Measurements from ENCODE around the gene SLC37A2. TPM values are rescaled to one million over a fixed set of nuclear protein-coding genes. Genes with fewer than 3 reads are reported as not detected.

SLC37A2 gene
- total and polyA plus RNA-seq, 5 experiments from 2014 or later = 0.04 to 2.4 (median 0.69) TPM; not detected in 1

DNA sequence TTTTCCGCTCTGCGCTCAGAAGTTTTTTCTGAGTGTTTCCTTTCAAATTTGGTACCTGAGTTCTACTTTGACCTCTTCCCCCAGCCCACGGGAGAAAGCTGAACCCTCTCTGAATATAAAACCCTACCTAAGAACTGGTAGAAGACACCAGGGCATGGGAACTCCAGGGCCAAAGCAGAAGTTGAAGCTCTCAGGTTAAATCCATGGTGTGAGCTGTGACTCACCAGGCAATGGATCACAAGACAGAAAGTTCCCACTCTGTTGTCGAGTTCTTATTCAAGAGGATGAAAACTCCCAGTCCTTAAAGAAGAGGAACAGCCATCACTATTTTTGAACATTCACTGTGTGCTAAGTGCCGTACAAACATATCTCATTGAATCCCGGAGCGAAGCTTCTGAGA lies 39.4 kb downstream of the SLC37A2 start:
- DNase-seq = no peak
- H3K27me3 Mint-ChIP-seq = no peaks in the 10 kb centered on the region
- no peak overlapping the region for H3K4me3 Mint-ChIP-seq
- no peaks in the 10 kb centered on the region for H3K9me3 Mint-ChIP-seq
- POLR2A ChIA-PET = no interaction called here
- peaks cover 2 to 14% (median 6%) of the 10 kb centered on the region in 4 donors for H3K4me1 Mint-ChIP-seq
- H3K36me3 Mint-ChIP-seq = peaks cover 15 to 57% (median 41%) of the 10 kb centered on the region in 3 donors
- no peak overlapping the region for H3K27ac Mint-ChIP-seq
- ATAC-seq = no peak

DNA sequence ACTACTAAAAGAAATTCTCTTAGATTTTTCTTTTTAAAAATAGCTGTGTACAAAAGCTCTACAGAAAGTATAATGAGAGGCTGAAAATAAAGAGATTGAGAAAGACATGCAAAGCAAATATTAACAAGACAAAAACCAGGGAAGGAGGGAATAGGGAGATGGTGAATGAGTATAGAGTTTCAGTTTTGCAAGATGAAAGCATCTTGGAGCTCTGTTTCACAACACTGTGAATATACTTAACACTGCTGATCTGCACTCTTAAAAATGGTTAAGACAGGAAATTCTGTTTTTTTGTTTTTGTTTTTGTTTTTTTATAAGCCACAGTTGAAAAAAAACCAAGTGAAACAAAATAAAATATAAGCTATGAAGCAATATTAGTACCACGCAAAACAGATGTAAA lies 42.8 kb downstream of the SLC37A2 start:
- H3K9me3 Mint-ChIP-seq = no peaks in the 10 kb centered on the region
- ATAC-seq = no peak
- peaks cover 8 to 25% (median 14%) of the 10 kb centered on the region in 3 donors for H3K36me3 Mint-ChIP-seq
- no peak overlapping the region for H3K4me3 Mint-ChIP-seq
- no peak for DNase-seq
- H3K27ac Mint-ChIP-seq = peak overlapping the region in 1 of 10 donors; percentile 29
- H3K4me1 Mint-ChIP-seq = peaks cover 4 to 23% (median 15%) of the 10 kb centered on the region in 4 donors
- POLR2A ChIA-PET = interaction anchor here (0.6 kb wide), 1 partner anchor 494 kb away, joined by 7 read pairs; no protein-coding TSS in a partner anchor
- H3K27me3 Mint-ChIP-seq = no peaks in the 10 kb centered on the region

GRCh38 chr11:125108469-125108868 lies 45.4 kb downstream of the SLC37A2 start:
- no peak for DNase-seq
- Mint-ChIP-seq H3K36me3 (peaks cover 0 to 5% (median 4%) of the 10 kb centered on the region in 3 donors), H3K4me3 (no peak overlapping the region), H3K4me1 (peaks cover 7 to 37% (median 27%) of the 10 kb centered on the region in 4 donors), H3K27ac (no peak overlapping the region), H3K9me3 (peaks cover 0 to 6% (median 0%) of the 10 kb centered on the region in 9 donors), H3K27me3 (no peaks in the 10 kb centered on the region)
- ATAC-seq = no peak
- POLR2A ChIA-PET = no interaction called here

DNA sequence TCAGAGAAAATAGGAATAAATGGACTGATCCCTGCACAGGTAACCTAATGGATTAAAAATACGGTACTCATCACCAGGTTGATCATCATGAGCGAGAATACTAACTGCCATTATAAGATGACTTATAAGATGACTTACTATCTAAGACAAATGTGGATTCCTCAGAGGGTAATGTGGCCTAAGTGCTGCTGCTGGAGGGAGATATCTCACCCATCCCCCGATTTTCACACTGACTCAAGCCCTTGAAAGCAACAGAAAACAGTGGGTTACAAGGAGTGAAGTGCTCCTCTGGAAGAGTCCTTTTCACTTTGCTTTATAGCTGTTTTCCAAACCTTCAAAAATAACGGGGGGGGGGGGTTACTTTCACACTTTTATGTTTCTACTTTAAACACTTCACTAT lies 47.4 kb downstream of the SLC37A2 start:
- ATAC-seq = no peak
- POLR2A ChIA-PET = interaction anchor here (1.8 to 3.6 kb wide), 2 partner anchors 157 to 194 kb away, joined by 6 to 27 read pairs; partner anchors contain the start of gene CCDC15
- Mint-ChIP-seq H3K4me1 (peaks cover 7 to 31% (median 25%) of the 10 kb centered on the region in 4 donors), H3K36me3 (peaks cover 0 to 4% (median 0%) of the 10 kb centered on the region in 3 donors), H3K9me3 (peaks cover 0 to 10% (median 0%) of the 10 kb centered on the region in 9 donors), H3K27me3 (peaks cover 0 to 1% (median 0%) of the 10 kb centered on the region in 5 donors), H3K27ac (peak overlapping the region in 9 of 10 donors; percentile 61 to 100 (median 97)), H3K4me3 (peak overlapping the region; percentile 91 to 100 (median 98))
- DNase-seq = peak in 1 of 10 donors; percentile 5

DNA sequence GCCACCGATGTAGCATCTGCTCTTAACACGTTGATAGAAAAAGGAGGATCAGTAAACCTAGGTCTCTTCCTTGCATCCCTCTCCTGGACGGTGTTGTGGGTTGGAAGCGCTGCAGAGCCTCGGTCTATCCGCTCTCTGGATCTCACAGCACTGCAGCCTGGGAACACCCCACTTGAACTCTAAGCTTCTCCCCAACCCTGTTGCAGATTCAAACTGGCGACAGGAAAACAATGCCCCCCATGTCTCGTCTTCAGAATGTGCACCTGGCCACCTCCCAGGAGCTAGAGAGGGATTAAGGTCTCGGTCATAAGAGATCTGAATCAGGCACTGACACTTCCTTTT lies 47.9 kb downstream of the SLC37A2 start:
- Mint-ChIP-seq H3K9me3 (peaks cover 0 to 10% (median 0%) of the 10 kb centered on the region in 9 donors), H3K27me3 (peaks cover 0 to 2% (median 0%) of the 10 kb centered on the region in 5 donors), H3K27ac (peak overlapping the region; percentile 96 to 100 (median 97)), H3K4me3 (peak overlapping the region; percentile 91 to 100 (median 98)), H3K4me1 (peaks cover 7 to 27% (median 23%) of the 10 kb centered on the region in 4 donors), H3K36me3 (peaks cover 0 to 4% (median 0%) of the 10 kb centered on the region in 3 donors)
- POLR2A ChIA-PET = interaction anchor here (1.1 to 3.6 kb wide), 7 partner anchors 13 to 235 kb away, joined by 3 to 27 read pairs (median 5); partner anchors contain the start of genes CCDC15 and SLC37A2
- DNase-seq (no peak), ATAC-seq (peak in 1 of 2 donors; percentile 2)

DNA sequence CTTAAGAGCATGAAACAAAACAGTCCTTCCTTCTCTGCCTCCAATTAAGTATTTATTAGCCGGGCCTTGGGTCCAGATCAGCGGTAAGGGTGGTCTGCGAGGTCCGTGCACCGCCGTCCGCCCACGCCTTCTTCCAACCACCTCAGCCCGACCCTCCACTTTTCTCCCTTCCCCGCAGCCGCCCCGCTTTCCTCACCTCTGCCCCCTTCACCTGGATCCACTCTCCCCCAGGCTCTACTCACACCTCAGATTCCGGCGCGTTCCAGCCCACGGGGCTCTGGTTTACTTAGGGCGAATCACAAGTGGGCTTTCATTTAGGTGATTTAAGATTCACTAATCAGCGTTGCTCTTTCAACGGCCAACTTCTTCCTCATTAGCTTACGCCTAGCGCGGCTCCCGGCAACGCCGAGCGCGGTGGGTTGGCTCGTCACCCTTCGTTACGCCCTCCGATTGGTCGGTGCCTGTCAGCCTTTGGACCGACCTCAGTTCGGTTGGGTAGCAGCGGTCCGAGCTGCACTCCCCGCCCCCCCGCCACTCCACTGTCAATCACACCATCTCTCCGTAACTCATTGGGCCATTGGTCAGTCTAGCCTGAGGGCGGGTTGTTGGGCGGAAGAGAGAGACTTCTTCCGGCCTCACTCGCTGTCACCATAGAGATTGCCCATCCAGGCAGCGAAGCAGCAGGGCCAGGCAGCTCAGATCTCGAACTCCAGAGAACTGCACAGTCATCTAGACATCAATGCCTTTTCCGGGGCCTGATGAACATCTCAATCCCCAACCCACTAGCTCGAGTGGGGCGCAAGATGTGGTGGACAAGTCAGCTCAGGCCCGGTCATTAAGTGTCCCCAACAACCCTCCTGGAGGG lies 48.5 kb downstream of the SLC37A2 start, which contains the start of gene TMEM218:
TMEM218 (minus strand) TSS at position 284 of the 865 bp plus-strand sequence. CDS start 9,385 bp downstream, outside the sequence.
- POLR2A ChIA-PET = interaction anchor here (0.7 to 3.6 kb wide), 10 partner anchors 12 to 365 kb away, joined by 3 to 27 read pairs (median 5); partner anchors contain the start of genes CCDC15, MSANTD2 and SLC37A2
- Mint-ChIP-seq H3K27me3 (peaks cover 0 to 4% (median 2%) of the 10 kb centered on the region in 5 donors), H3K4me3 (peak within 1 kb of the TSS; percentile 91 to 100 (median 98)), H3K36me3 (peaks cover 0 to 4% (median 0%) of the 10 kb centered on the region in 3 donors), H3K4me1 (peaks cover 7 to 24% (median 22%) of the 10 kb centered on the region in 4 donors), H3K9me3 (peaks cover 0 to 10% (median 0%) of the 10 kb centered on the region in 9 donors), H3K27ac (peak within 1 kb of the TSS; percentile 96 to 100 (median 97))
- DNase-seq = peak; percentile 83 to 99 (median 96)
- ATAC-seq = peak; percentile 94 to 96

DNA sequence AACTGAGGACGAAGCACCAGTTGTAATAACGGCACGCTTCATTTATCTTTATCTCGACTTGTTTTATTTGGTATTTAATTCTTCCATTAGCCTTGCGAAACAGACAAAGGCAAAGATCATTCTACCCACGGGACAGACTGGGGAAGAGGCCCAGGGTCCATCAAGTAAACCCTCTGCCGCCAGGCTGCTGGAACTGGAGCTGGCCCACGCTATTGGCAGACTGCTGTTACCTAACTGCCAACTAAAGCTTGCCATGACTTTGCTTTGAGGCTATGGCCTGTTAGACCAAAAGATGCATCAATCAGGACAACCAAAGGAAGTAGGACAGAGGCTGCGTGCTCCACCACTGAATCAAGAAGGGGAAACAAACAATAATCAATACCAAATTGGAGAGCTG lies 49.1 kb downstream of the SLC37A2 start:
- Mint-ChIP-seq H3K9me3 (peaks cover 0 to 10% (median 0%) of the 10 kb centered on the region in 9 donors), H3K27me3 (peaks cover 1 to 10% (median 5%) of the 10 kb centered on the region in 5 donors), H3K27ac (peak overlapping the region; percentile 96 to 100 (median 97)), H3K36me3 (peaks cover 0 to 4% (median 0%) of the 10 kb centered on the region in 3 donors), H3K4me3 (peak overlapping the region; percentile 91 to 100 (median 98)), H3K4me1 (peaks cover 7 to 24% (median 22%) of the 10 kb centered on the region in 4 donors)
- ATAC-seq (no peak), DNase-seq (no peak)
- POLR2A ChIA-PET = interaction anchor here (0.7 to 3.6 kb wide), 10 partner anchors 11 to 366 kb away, joined by 3 to 27 read pairs (median 5); partner anchors contain the start of genes CCDC15, MSANTD2 and SLC37A2

GRCh38 chr11:125114518-125114917 lies 51.4 kb downstream of the SLC37A2 start:
- DNase-seq (no peak), ATAC-seq (no peak)
- H3K36me3 Mint-ChIP-seq = peaks cover 0 to 4% (median 0%) of the 10 kb centered on the region in 3 donors
- peaks cover 0 to 10% (median 0%) of the 10 kb centered on the region in 9 donors for H3K9me3 Mint-ChIP-seq
- H3K27ac Mint-ChIP-seq = peak overlapping the region in 1 of 10 donors; percentile 24
- peaks cover 5 to 26% (median 19%) of the 10 kb centered on the region in 5 donors for H3K27me3 Mint-ChIP-seq
- POLR2A ChIA-PET = no interaction called here
- H3K4me3 Mint-ChIP-seq = no peak overlapping the region
- peaks cover 7 to 24% (median 22%) of the 10 kb centered on the region in 4 donors for H3K4me1 Mint-ChIP-seq

- Mint-ChIP-seq H3K27me3 (peaks cover 6 to 35% (median 30%) of the 10 kb centered on the region in 5 donors), H3K4me3 (no peak overlapping the region), H3K36me3 (peaks cover 0 to 4% (median 0%) of the 10 kb centered on the region in 3 donors), H3K9me3 (peaks cover 0 to 10% (median 0%) of the 10 kb centered on the region in 9 donors), H3K4me1 (peaks cover 0 to under 1% (median under 1%) of the 10 kb centered on the region in 4 donors), H3K27ac (no peak overlapping the region)
- ATAC-seq (no peak), DNase-seq (no peak)
- POLR2A ChIA-PET = interaction anchor here (1.1 kb wide), 1 partner anchor 11 kb away, joined by 4 read pairs; no protein-coding TSS in a partner anchor
These were observed 54.3 kb downstream of the SLC37A2 start for GRCh38 chr11:125117429-125117828.

DNA sequence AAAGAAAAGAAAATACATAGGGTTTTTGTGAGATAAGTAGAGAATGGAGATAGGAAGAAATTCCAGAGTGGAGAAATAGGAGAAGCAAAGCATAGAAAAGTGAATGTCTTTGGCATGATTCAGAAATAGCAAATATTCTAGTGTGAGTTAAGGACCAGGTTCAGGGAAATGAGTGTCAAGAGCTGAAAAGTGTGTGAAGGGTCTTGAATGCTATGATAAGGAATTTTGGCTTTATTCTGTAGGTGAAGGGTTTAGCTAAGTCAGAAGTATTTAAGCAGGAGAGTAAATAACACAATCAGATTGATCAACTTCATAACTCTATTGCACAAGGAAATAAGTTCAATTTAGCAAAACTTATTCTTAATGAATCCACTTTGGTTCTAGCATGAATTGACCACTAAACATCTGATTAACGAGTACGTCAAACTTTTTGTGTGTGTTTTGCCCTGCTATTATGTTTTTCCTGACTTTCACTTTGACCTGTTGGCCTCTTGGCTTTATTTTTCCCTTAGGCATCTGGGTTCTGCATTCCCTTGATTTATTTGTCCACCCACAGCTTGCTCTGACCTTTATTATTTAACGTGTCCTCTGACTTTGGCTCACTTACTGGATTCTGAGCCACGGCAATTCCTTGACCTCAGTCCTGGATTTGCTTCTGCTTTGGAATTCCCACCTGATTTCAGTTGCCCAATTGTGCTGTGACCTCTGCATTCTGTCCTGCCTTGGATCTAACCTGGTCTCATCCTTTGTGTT lies 60.3 kb downstream of the SLC37A2 start:
- no peak overlapping the region for H3K27ac Mint-ChIP-seq
- H3K4me3 Mint-ChIP-seq = no peak overlapping the region
- peaks cover 19 to 42% (median 24%) of the 10 kb centered on the region in 5 donors for H3K27me3 Mint-ChIP-seq
- ATAC-seq (no peak), DNase-seq (no peak)
- H3K4me1 Mint-ChIP-seq = peaks cover 0 to 9% (median 2%) of the 10 kb centered on the region in 4 donors
- H3K9me3 Mint-ChIP-seq = peaks cover 0 to 3% (median 0%) of the 10 kb centered on the region in 9 donors
- H3K36me3 Mint-ChIP-seq = no peaks in the 10 kb centered on the region
- POLR2A ChIA-PET = interaction anchor here (0.7 to 1.2 kb wide), 2 partner anchors 12 to 33 kb away, joined by 4 to 5 read pairs; partner anchors contain the start of gene TMEM218

DNA sequence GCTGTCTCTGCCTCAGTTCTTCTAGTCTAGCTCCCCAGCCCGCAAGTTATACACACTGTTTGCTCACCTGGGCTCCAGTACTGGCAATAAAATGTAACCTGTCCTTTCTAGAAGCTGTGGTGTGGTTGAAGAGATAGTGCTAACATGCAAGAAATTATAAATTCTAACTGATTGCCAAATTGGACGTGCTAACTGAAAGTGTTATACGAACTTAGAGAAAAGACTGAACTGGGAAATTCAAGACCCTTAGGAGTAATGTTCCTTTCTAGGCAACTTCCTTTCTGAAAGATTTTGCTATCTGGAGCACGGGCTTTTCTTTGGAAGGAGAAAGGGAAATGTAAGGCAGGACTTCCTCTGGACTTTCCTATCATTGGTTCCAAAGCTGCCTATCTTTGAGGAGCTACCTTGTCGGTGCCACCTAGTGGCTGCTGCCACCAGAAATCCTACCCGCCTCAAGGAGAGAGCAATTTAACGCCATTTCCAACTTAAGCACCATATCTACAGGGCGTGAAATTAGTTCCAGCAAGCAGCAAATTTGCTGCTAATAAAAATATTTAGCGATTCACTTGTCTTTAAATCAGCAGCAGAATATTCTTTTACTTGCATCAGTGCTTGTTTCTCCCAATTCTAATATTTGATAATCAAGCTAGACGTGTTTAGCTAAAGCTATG lies 61.0 kb downstream of the SLC37A2 start:
- peak overlapping the region in 1 of 10 donors; percentile 4 for H3K4me3 Mint-ChIP-seq
- POLR2A ChIA-PET = interaction anchor here (0.6 to 1.2 kb wide), 3 partner anchors 12 to 203 kb away, joined by 3 to 5 read pairs (median 3); partner anchors contain the start of gene TMEM218
- peaks cover 0 to 9% (median 2%) of the 10 kb centered on the region in 4 donors for H3K4me1 Mint-ChIP-seq
- no peaks in the 10 kb centered on the region for H3K36me3 Mint-ChIP-seq
- peak; percentile 57 to 71 for ATAC-seq
- peaks cover 18 to 42% (median 26%) of the 10 kb centered on the region in 5 donors for H3K27me3 Mint-ChIP-seq
- peak in 5 of 10 donors; percentile 18 to 27 (median 20) for DNase-seq
- H3K9me3 Mint-ChIP-seq = peaks cover 0 to 2% (median 0%) of the 10 kb centered on the region in 9 donors
- H3K27ac Mint-ChIP-seq = no peak overlapping the region

Measured in naive thymus-derived CD8-positive, alpha-beta T cell (primary cell).